Raji (cell line): ENCODE data around the gene TRIM17.

Source experiments
- POLR2A ChIP-seq: IDR thresholded peaks from 2 replicates; pipeline ENCODE4 v1.6.1; 2011; ENCODE audit warnings: low read depth, low read length, control low read depth; ENCODE audit not compliant: insufficient read depth

Gene TRIM17

GRCh38 chr1:228387321-228387720 is 29.3 kb downstream of the TRIM17 start:
- no peak for TF ChIP-seq POLR2A

- no peak for TF ChIP-seq POLR2A
Observed at GRCh38 chr1:228385232-228385631, 31.4 kb downstream of the TRIM17 start.

- TF ChIP-seq POLR2A: no peak
Observed at GRCh38 chr1:228383773-228384172, 32.9 kb downstream of the TRIM17 start.

GRCh38 chr1:228381356-228381755 is 35.3 kb downstream of the TRIM17 start:
- no peak for TF ChIP-seq POLR2A

GRCh38 chr1:228379666-228380065 is 37.0 kb downstream of the TRIM17 start:
- no peak for TF ChIP-seq POLR2A

- no peak for TF ChIP-seq POLR2A
Observed at GRCh38 chr1:228378873-228379460, 37.7 kb downstream of the TRIM17 start.

GRCh38 chr1:228378090-228378872 is 38.4 kb downstream of the TRIM17 start:
- no peak for TF ChIP-seq POLR2A

GRCh38 chr1:228377664-228378089 is 39.0 kb downstream of the TRIM17 start:
- no peak for TF ChIP-seq POLR2A

- no peak for TF ChIP-seq POLR2A
Observed at GRCh38 chr1:228376651-228377631, 39.7 kb downstream of the TRIM17 start.

- TF ChIP-seq POLR2A: no peak
Observed at GRCh38 chr1:228376262-228376628, 40.4 kb downstream of the TRIM17 start.

GRCh38 chr1:228375578-228376261 is 40.9 kb downstream of the TRIM17 start:
- no peak for TF ChIP-seq POLR2A

- TF ChIP-seq POLR2A: no peak
Observed at GRCh38 chr1:228374711-228375577, 41.7 kb downstream of the TRIM17 start.

GRCh38 chr1:228373681-228374571 is 42.7 kb downstream of the TRIM17 start:
- no peak for TF ChIP-seq POLR2A

- no peak for TF ChIP-seq POLR2A
Observed at GRCh38 chr1:228373004-228373680, 43.5 kb downstream of the TRIM17 start.
